SK-N-SH treated with all-trans-retinoic acid at 6 μM for 48 hours (cell line): ENCODE data around the gene NSA2.
A peak's percentile ranks its signal among the peaks of the same experiment; 100 is the strongest.

ENCODE experiments used
- ATAC-seq: fragments of 200-7000 bp; cut with Tn5 transposase; 3 replicates; pipeline ENCODE4 v1.9.1; 2020; ENCODE audit warnings: mild to moderate bottlenecking, moderate library complexity
- CSDC2 ChIP-seq: fragments of 250-450 bp; sonication (Bioruptor Pico); IDR thresholded peaks from 2 replicates; pipeline ENCODE4 v1.5.0; 2020; ENCODE audit warnings: mild to moderate bottlenecking, moderate library complexity
- ESRRG ChIP-seq: fragments of 250-450 bp; sonication (Bioruptor Pico); IDR thresholded peaks from 2 replicates; pipeline ENCODE4 v1.6.1; 2021; ENCODE audit warnings: mild to moderate bottlenecking
- GLIS3 ChIP-seq: fragments of 250-450 bp; sonication (Bioruptor Pico); IDR thresholded peaks from 2 replicates; pipeline ENCODE4 v1.5.0; 2020; ENCODE audit warnings: mild to moderate bottlenecking, moderate library complexity
- ISL1 ChIP-seq: fragments of 250-450 bp; sonication (Bioruptor Pico); IDR thresholded peaks from 2 replicates; pipeline ENCODE4 v2.1.2; 2022; ENCODE audit warnings: mild to moderate bottlenecking, moderate library complexity
- OSR1 ChIP-seq: fragments of 250-450 bp; sonication (Bioruptor Pico); IDR thresholded peaks from 2 replicates; pipeline ENCODE4 v1.8.0; 2022; ENCODE audit warnings: moderate library complexity, mild to moderate bottlenecking, inconsistent platforms
- PPARA ChIP-seq: fragments of 250-450 bp; sonication (Bioruptor Pico); IDR thresholded peaks from 2 replicates; pipeline ENCODE4 v1.5.0; 2020; ENCODE audit warnings: mild to moderate bottlenecking, borderline replicate concordance
- SNAI2 ChIP-seq: fragments of 250-450 bp; sonication (Bioruptor Pico); IDR thresholded peaks from 2 replicates; pipeline ENCODE4 v1.5.0; 2020; ENCODE audit warnings: mild to moderate bottlenecking, moderate library complexity
- TCF4 ChIP-seq: fragments of 250-450 bp; sonication (Bioruptor Pico); IDR thresholded peaks from 2 replicates; pipeline ENCODE4 v1.8.0; 2021; ENCODE audit warnings: mild to moderate bottlenecking, moderate library complexity, borderline replicate concordance
- TOX ChIP-seq: fragments of 250-450 bp; sonication (Bioruptor Pico); IDR thresholded peaks from 2 replicates; pipeline ENCODE4 v1.8.0; 2021; ENCODE audit warnings: mild to moderate bottlenecking, moderate library complexity, borderline replicate concordance
- ZNF565 ChIP-seq: fragments of 450-650 bp; formaldehyde crosslinking; conservative IDR thresholded peaks from 2 replicates; pipeline ENCODE4 v1.5.0; 2020; ENCODE audit warnings: low read depth, mild to moderate bottlenecking, moderate library complexity
- ZNF70 ChIP-seq: fragments of 450-650 bp; formaldehyde crosslinking; IDR thresholded peaks from 2 replicates; pipeline ENCODE4 v1.5.0; 2020; ENCODE audit warnings: mild to moderate bottlenecking, moderate library complexity
- ZNF8 ChIP-seq: fragments of 450-650 bp; formaldehyde crosslinking; IDR thresholded peaks from 2 replicates; pipeline ENCODE4 v1.5.0; 2020; ENCODE audit warnings: mild to moderate bottlenecking, moderate library complexity
- TF ChIP-seq, protein P1 (sequence below): fragments of 250-450 bp; sonication (Bioruptor Pico); IDR thresholded peaks from 2 replicates; pipeline ENCODE4 v1.5.1; 2020; ENCODE audit warnings: low read depth, mild to moderate bottlenecking, moderate library complexity
- TF ChIP-seq, protein P2 (sequence below): fragments of 250-450 bp; sonication (Bioruptor Pico); IDR thresholded peaks from 2 replicates; pipeline ENCODE4 v1.8.0; 2020; ENCODE audit warnings: mild to moderate bottlenecking, moderate library complexity, borderline replicate concordance
- TF ChIP-seq, protein P3 (sequence below): fragments of 250-450 bp; sonication (Bioruptor Pico); IDR thresholded peaks from 2 replicates; pipeline ENCODE4 v1.5.1; 2021; ENCODE audit warnings: mild to moderate bottlenecking, moderate library complexity
- TF ChIP-seq, protein P4 (sequence below): fragments of 250-450 bp; sonication (Bioruptor Pico); IDR thresholded peaks from 2 replicates; pipeline ENCODE4 v1.5.0; 2020; ENCODE audit warnings: mild to moderate bottlenecking, moderate library complexity
- TF ChIP-seq, protein P5 (sequence below): fragments of 250-450 bp; sonication (Bioruptor Pico); IDR thresholded peaks from 2 replicates; pipeline ENCODE4 v1.8.0; 2021; ENCODE audit warnings: low read depth, mild to moderate bottlenecking, moderate library complexity, borderline replicate concordance

NSA2 gene

DNA sequence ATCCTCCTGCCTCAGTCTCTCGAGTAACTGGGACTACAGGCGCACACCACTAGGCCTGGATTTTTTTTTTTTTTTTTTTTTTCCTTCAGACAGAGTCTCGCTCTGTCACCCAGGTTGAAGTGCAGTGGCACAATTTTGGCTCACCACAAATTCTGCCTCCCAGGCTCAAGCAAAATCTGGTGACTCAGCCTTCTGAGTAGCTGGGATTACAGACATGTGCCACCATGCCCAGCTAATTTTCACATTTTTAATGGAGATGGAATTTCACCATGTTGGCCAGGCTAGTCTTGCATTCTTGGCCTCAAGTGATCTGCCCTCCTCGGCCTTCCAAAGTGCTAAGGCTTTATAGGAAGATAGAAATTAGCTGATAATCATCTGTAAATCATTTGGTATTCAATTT is 43.9 kb downstream of the NSA2 start:
- ATAC-seq: peak; percentile 25; the same call in 2 of the 3 replicates
- TF ChIP-seq ZNF565 (CRISPR knock-in tag) (no peak), ISL1 (CRISPR knock-in tag) (no peak), TCF4 (CRISPR knock-in tag) (no peak), PPARA (CRISPR knock-in tag) (no peak), OSR1 (CRISPR knock-in tag) (no peak)
- TF ChIP-seq, protein P1, sequence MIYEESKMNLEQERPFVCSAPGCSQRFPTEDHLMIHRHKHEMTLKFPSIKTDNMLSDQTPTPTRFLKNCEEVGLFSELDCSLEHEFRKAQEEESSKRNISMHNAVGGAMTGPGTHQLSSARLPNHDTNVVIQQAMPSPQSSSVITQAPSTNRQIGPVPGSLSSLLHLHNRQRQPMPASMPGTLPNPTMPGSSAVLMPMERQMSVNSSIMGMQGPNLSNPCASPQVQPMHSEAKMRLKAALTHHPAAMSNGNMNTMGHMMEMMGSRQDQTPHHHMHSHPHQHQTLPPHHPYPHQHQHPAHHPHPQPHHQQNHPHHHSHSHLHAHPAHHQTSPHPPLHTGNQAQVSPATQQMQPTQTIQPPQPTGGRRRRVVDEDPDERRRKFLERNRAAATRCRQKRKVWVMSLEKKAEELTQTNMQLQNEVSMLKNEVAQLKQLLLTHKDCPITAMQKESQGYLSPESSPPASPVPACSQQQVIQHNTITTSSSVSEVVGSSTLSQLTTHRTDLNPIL: no peak
- TF ChIP-seq, protein P2, sequence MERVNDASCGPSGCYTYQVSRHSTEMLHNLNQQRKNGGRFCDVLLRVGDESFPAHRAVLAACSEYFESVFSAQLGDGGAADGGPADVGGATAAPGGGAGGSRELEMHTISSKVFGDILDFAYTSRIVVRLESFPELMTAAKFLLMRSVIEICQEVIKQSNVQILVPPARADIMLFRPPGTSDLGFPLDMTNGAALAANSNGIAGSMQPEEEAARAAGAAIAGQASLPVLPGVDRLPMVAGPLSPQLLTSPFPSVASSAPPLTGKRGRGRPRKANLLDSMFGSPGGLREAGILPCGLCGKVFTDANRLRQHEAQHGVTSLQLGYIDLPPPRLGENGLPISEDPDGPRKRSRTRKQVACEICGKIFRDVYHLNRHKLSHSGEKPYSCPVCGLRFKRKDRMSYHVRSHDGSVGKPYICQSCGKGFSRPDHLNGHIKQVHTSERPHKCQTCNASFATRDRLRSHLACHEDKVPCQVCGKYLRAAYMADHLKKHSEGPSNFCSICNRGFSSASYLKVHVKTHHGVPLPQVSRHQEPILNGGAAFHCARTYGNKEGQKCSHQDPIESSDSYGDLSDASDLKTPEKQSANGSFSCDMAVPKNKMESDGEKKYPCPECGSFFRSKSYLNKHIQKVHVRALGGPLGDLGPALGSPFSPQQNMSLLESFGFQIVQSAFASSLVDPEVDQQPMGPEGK: no peak
- TF ChIP-seq, protein P3, sequence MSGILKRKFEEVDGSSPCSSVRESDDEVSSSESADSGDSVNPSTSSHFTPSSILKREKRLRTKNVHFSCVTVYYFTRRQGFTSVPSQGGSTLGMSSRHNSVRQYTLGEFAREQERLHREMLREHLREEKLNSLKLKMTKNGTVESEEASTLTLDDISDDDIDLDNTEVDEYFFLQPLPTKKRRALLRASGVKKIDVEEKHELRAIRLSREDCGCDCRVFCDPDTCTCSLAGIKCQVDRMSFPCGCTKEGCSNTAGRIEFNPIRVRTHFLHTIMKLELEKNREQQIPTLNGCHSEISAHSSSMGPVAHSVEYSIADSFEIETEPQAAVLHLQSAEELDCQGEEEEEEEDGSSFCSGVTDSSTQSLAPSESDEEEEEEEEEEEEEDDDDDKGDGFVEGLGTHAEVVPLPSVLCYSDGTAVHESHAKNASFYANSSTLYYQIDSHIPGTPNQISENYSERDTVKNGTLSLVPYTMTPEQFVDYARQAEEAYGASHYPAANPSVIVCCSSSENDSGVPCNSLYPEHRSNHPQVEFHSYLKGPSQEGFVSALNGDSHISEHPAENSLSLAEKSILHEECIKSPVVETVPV: no peak
- TF ChIP-seq, protein P4, sequence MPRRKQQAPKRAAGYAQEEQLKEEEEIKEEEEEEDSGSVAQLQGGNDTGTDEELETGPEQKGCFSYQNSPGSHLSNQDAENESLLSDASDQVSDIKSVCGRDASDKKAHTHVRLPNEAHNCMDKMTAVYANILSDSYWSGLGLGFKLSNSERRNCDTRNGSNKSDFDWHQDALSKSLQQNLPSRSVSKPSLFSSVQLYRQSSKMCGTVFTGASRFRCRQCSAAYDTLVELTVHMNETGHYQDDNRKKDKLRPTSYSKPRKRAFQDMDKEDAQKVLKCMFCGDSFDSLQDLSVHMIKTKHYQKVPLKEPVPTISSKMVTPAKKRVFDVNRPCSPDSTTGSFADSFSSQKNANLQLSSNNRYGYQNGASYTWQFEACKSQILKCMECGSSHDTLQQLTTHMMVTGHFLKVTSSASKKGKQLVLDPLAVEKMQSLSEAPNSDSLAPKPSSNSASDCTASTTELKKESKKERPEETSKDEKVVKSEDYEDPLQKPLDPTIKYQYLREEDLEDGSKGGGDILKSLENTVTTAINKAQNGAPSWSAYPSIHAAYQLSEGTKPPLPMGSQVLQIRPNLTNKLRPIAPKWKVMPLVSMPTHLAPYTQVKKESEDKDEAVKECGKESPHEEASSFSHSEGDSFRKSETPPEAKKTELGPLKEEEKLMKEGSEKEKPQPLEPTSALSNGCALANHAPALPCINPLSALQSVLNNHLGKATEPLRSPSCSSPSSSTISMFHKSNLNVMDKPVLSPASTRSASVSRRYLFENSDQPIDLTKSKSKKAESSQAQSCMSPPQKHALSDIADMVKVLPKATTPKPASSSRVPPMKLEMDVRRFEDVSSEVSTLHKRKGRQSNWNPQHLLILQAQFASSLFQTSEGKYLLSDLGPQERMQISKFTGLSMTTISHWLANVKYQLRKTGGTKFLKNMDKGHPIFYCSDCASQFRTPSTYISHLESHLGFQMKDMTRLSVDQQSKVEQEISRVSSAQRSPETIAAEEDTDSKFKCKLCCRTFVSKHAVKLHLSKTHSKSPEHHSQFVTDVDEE: no peak

DNA sequence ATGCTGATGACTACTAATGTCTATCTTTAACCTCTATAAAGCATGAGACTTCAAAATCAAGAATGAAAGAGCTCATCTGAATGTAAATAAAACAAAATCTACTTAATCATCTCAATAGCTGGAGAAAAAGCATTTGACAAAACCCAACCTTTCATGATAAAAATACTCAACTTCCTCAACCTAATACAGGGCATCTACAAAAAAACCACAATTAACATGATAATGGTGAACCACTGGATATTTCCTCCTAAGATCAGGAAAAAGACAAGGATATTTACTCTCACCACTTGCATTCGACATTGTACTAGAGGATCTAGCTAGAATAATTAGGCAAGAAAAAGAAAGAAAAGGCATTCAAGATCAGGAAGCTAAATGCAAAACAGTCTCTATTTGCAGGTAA is 49.8 kb downstream of the NSA2 start:
- ATAC-seq: no peak
- TF ChIP-seq, protein P4: no peak
- TF ChIP-seq SNAI2 (CRISPR knock-in tag) (no peak), GLIS3 (CRISPR knock-in tag) (no peak), ISL1 (CRISPR knock-in tag) (no peak), ZNF8 (CRISPR knock-in tag) (no peak), PPARA (CRISPR knock-in tag) (no peak), ZNF565 (CRISPR knock-in tag) (no peak), CSDC2 (CRISPR knock-in tag) (no peak), ZNF70 (CRISPR knock-in tag) (no peak), OSR1 (CRISPR knock-in tag) (no peak), TOX (no peak), ESRRG (no peak)
- TF ChIP-seq, protein P1: no peak
- TF ChIP-seq, protein P3: no peak
- TF ChIP-seq, protein P5, sequence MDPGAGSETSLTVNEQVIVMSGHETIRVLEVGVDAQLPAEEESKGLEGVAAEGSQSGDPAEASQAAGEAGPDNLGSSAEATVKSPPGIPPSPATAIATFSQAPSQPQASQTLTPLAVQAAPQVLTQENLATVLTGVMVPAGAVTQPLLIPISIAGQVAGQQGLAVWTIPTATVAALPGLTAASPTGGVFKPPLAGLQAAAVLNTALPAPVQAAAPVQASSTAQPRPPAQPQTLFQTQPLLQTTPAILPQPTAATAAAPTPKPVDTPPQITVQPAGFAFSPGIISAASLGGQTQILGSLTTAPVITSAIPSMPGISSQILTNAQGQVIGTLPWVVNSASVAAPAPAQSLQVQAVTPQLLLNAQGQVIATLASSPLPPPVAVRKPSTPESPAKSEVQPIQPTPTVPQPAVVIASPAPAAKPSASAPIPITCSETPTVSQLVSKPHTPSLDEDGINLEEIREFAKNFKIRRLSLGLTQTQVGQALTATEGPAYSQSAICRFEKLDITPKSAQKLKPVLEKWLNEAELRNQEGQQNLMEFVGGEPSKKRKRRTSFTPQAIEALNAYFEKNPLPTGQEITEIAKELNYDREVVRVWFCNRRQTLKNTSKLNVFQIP: no peak
- TF ChIP-seq, protein P2: no peak
